PC-9 (cell line): ENCODE data around the gene CDC42BPA. TPM values are rescaled to one million over a fixed set of nuclear protein-coding genes. Genes with fewer than 3 reads are reported as not detected.
A peak's percentile ranks its signal among the peaks of the same experiment; 100 is the strongest.

Source experiments
- BruUV-seq: library from RNA; stranded (reverse); fragments of 400-500 nt; replicated peaks from 2 replicates; lab custom pipeline; 2021; lab: Mats Ljungman, UMichigan
- CTCF ChIA-PET: fragments of 300-600 bp; sonication (Branson Sonifier 250); formaldehyde crosslinking; loops from one replicate; lab custom pipeline; 2022; ENCODE audit warnings: antibody characterized with exemption; lab: Charles Lee
- POLR2A ChIA-PET: fragments of 300-600 bp; sonication (Branson Sonifier 250); formaldehyde crosslinking; loops from one replicate; lab custom pipeline; 2022; ENCODE audit warnings: antibody characterized with exemption; ENCODE audit not compliant: unreplicated experiment; lab: Charles Lee
- DNase-seq, 2 experiments: peaks; one replicate each; pipeline versions ENCODE4 v3.0.0 to v3.0.0-alpha.2; 2015 to 2022; ENCODE audit warnings: mixed read lengths in 1 of 2
- H2AFZ ChIP-seq: fragments of 200-600 bp; sonication (generic); 2 replicates; pipeline ENCODE4 v1.8.1; 2017; ENCODE audit warnings: antibody characterized with exemption
- H3F3A ChIP-seq: fragments of 200-600 bp; sonication (generic); 2 replicates; pipeline ENCODE4 v1.8.1; 2017; ENCODE audit warnings: antibody characterized with exemption, mild to moderate bottlenecking, low read depth; ENCODE audit not compliant: insufficient read depth
- H3K27ac ChIP-seq: fragments of 200-600 bp; sonication (generic); 2 replicates; pipeline ENCODE4 v1.6.1; 2016; ENCODE audit warnings: mixed run types
- H3K27me3 ChIP-seq: fragments of 200-600 bp; sonication (generic); 2 replicates; pipeline ENCODE4 v1.6.1; 2016; ENCODE audit warnings: low read depth, mixed run types; ENCODE audit not compliant: insufficient read depth
- H3K36me3 ChIP-seq: fragments of 200-600 bp; sonication (generic); 2 replicates; pipeline ENCODE4 v1.6.1; 2016; ENCODE audit warnings: low read depth, mixed run types
- H3K4me1 ChIP-seq: fragments of 200-600 bp; sonication (generic); replicated peaks from 2 replicates; pipeline ENCODE4 v1.6.1; 2016; ENCODE audit warnings: mixed run types; ENCODE audit not compliant: insufficient read depth
- H3K4me2 ChIP-seq: fragments of 200-600 bp; sonication (generic); 2 replicates; pipeline ENCODE4 v1.6.1; 2017; ENCODE audit warnings: mixed run types
- H3K4me3 ChIP-seq: fragments of 200-600 bp; sonication (generic); 2 replicates; pipeline ENCODE4 v1.6.1; 2016; ENCODE audit warnings: mixed run types
- H3K79me2 ChIP-seq: fragments of 200-600 bp; sonication (generic); 2 replicates; pipeline ENCODE4 v1.6.1; 2017; ENCODE audit warnings: low read depth, mixed run types
- H3K9me2 ChIP-seq: fragments of 200-600 bp; sonication (generic); 2 replicates; pipeline ENCODE4 v1.8.1; 2017; ENCODE audit warnings: mild to moderate bottlenecking; ENCODE audit not compliant: insufficient read depth
- H3K9me3 ChIP-seq: fragments of 200-600 bp; sonication (generic); 2 replicates; pipeline ENCODE4 v1.8.1; 2016; ENCODE audit warnings: low read depth; ENCODE audit not compliant: insufficient read depth
- H4K20me1 ChIP-seq: fragments of 200-600 bp; sonication (generic); 2 replicates; pipeline ENCODE4 v1.8.1; 2017; ENCODE audit not compliant: insufficient read depth
- EZH2 ChIP-seq: fragments of 200-600 bp; sonication (generic); IDR thresholded peaks from 2 replicates; pipeline ENCODE4 v1.8.0; 2017; ENCODE audit warnings: antibody characterized with exemption, low read depth
- intact Hi-C: fragments of 100-400 bp; cut with micrococcal nuclease; formaldehyde crosslinking; loops from one replicate; pipeline ENCODE4 v1.10.0; 2022; ENCODE audit not compliant: unreplicated experiment
- total RNA-seq: library from RNA; stranded (reverse); gene quantifications from 2 replicates; pipeline ENCODE4 v1.2.3, GENCODE V29; 2021
- TF ChIP-seq, protein P1 (sequence below): fragments of 200-600 bp; sonication (generic); conservative IDR thresholded peaks from 2 replicates; pipeline ENCODE4 v1.6.1; 2017; ENCODE audit warnings: mixed run types, antibody characterized with exemption, mild to moderate bottlenecking, moderate library complexity

Gene CDC42BPA
- total RNA-seq, 1 experiment from 2014 or later: 47.5 TPM

GRCh38 chr1:227351443-227351842, 33.2 kb upstream of the CDC42BPA start:
- H3K27ac ChIP-seq: no peak overlapping the region
- no peaks in the 10 kb centered on the region for H3K79me2 ChIP-seq
- no peaks in the 10 kb centered on the region for H4K20me1 ChIP-seq
- no peaks in the 10 kb centered on the region for H3K9me3 ChIP-seq
- H3K4me3 ChIP-seq: no peak overlapping the region
- H3K4me1 ChIP-seq: peaks cover 15% of the 10 kb centered on the region
- H3K36me3 ChIP-seq: no peaks in the 10 kb centered on the region
- no peak for DNase-seq
- POLR2A ChIA-PET: no interaction called here
- no TSS peak for BruUV-seq
- no peaks in the 10 kb centered on the region for H3K9me2 ChIP-seq
- TF ChIP-seq, protein P1, sequence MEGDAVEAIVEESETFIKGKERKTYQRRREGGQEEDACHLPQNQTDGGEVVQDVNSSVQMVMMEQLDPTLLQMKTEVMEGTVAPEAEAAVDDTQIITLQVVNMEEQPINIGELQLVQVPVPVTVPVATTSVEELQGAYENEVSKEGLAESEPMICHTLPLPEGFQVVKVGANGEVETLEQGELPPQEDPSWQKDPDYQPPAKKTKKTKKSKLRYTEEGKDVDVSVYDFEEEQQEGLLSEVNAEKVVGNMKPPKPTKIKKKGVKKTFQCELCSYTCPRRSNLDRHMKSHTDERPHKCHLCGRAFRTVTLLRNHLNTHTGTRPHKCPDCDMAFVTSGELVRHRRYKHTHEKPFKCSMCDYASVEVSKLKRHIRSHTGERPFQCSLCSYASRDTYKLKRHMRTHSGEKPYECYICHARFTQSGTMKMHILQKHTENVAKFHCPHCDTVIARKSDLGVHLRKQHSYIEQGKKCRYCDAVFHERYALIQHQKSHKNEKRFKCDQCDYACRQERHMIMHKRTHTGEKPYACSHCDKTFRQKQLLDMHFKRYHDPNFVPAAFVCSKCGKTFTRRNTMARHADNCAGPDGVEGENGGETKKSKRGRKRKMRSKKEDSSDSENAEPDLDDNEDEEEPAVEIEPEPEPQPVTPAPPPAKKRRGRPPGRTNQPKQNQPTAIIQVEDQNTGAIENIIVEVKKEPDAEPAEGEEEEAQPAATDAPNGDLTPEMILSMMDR: no peak
- TF ChIP-seq EZH2: no peak
- CTCF ChIA-PET: no interaction called here
- peaks cover 10% of the 10 kb centered on the region for H3F3A ChIP-seq
- intact Hi-C loops: no loop called here
- H3K27me3 ChIP-seq: no peaks in the 10 kb centered on the region
- no peak overlapping the region for H3K4me2 ChIP-seq
- H2AFZ ChIP-seq: no peak overlapping the region

GRCh38 chr1:227349967-227350366, 31.7 kb upstream of the CDC42BPA start:
- no peak overlapping the region for H2AFZ ChIP-seq
- H3K9me3 ChIP-seq: no peaks in the 10 kb centered on the region
- no peaks in the 10 kb centered on the region for H3K79me2 ChIP-seq
- TF ChIP-seq, protein P1: no peak
- TF ChIP-seq EZH2: no peak
- peaks cover 4% of the 10 kb centered on the region; the same call in 1 of the 2 replicates for H3F3A ChIP-seq
- H3K4me3 ChIP-seq: no peak overlapping the region
- H3K27ac ChIP-seq: no peak overlapping the region
- ChIA-PET CTCF (interaction anchor here (1.1 kb wide), 1 partner anchor 31 kb away, joined by 3 read pairs; no protein-coding TSS in a partner anchor), POLR2A (no interaction called here)
- H3K9me2 ChIP-seq: no peaks in the 10 kb centered on the region
- H3K4me2 ChIP-seq: no peak overlapping the region
- 0 out of 2 replicates have a peak, but pooled peaks cover 8% of the 10 kb centered on the region for H3K4me1 ChIP-seq
- DNase-seq: no peak
- H3K36me3 ChIP-seq: no peaks in the 10 kb centered on the region
- BruUV-seq: no TSS peak
- no peaks in the 10 kb centered on the region for H3K27me3 ChIP-seq
- no peaks in the 10 kb centered on the region for H4K20me1 ChIP-seq
- intact Hi-C loops: no loop called here

- Histone ChIP-seq H4K20me1 (no peaks in the 10 kb centered on the region), H3K36me3 (no peaks in the 10 kb centered on the region), H3K9me2 (no peaks in the 10 kb centered on the region), H3F3A (peaks cover 18% of the 10 kb centered on the region; the same call in 1 of the 2 replicates), H3K27ac (peak overlapping the region; percentile 69), H3K27me3 (no peaks in the 10 kb centered on the region), H3K79me2 (no peaks in the 10 kb centered on the region), H3K9me3 (peaks cover 9% of the 10 kb centered on the region), H2AFZ (no peak overlapping the region), H3K4me2 (peak overlapping the region; percentile 32), H3K4me3 (no peak overlapping the region), H3K4me1 (peaks cover 15% of the 10 kb centered on the region)
- DNase-seq: peak in 1 of 2 experiments; percentile 87
- ChIA-PET POLR2A (interaction anchor here (0.6 kb wide), 2 partner anchors 16 to 78 kb away, joined by 7 to 13 read pairs; no protein-coding TSS in a partner anchor), CTCF (interaction anchor here (0.7 kb wide), 1 partner anchor 609 kb away, joined by 3 read pairs; no protein-coding TSS in a partner anchor)
- no TSS peak for BruUV-seq
- TF ChIP-seq EZH2: no peak
- TF ChIP-seq, protein P1: no peak
- intact Hi-C loops: no loop called here
Measured at GRCh38 chr1:227343727-227344551, 25.6 kb upstream of the CDC42BPA start.
